Tibial artery (tissue), 4 donors: ENCODE measurements around the gene RBM15.

Experiments used
- DNase-seq, 2 donors: peaks; one replicate each; pipeline ENCODE4 v3.0.0-alpha.2; 2019
- H3K27ac ChIP-seq, 2 donors: fragments of 200-600 bp; sonication (generic) in 1 of 2; 1 replicate in 1 of 2; 2 replicates in 1 of 2; pipeline ENCODE4 v1.5.1; 2018 to 2019; ENCODE audit warnings: mild to moderate bottlenecking in 1 of 2
- H3K27me3 ChIP-seq, 2 donors: fragments of 200-600 bp; sonication (generic) in 1 of 2; one replicate each; pipeline versions ENCODE4 v1.5.1 to v1.6.0; 2016 to 2019
- H3K36me3 ChIP-seq, 3 donors: fragments of 200-600 bp; sonication (generic) in 2 of 3; one replicate each; pipeline ENCODE4 v1.5.1; 2016 to 2019; ENCODE audit warnings: mild to moderate bottlenecking in 2 of 3
- H3K4me1 ChIP-seq, 4 donors: fragments of 200-600 bp; sonication (generic) in 2 of 4; 1 replicate in 3 of 4; 2 replicates in 1 of 4; pipeline ENCODE4 v1.5.1; 2016 to 2019
- H3K4me3 ChIP-seq, 2 donors: fragments of 200-600 bp; sonication (generic) in 1 of 2; 1 replicate in 1 of 2; 2 replicates in 1 of 2; pipeline ENCODE4 v1.5.1; 2018 to 2019; ENCODE audit warnings: mild to moderate bottlenecking in 2 of 2
- H3K9me3 ChIP-seq, 3 donors: fragments of 200-600 bp; sonication (generic) in 1 of 3; one replicate each; pipeline ENCODE4 v1.5.1; 2016 to 2019
- intact Hi-C: fragments of 100-400 bp; cut with DNase I; formaldehyde crosslinking; loops from one replicate; pipeline ENCODE4 v1.15.0; 2023; ENCODE audit warnings: low total_unique reads
- TF ChIP-seq, protein P1 (sequence below), 2 experiments: fragments of 200-600 bp in 1 of 2; fragments of 450-650 bp in 1 of 2; IDR thresholded peaks; one replicate each; pipeline ENCODE4 v1.5.1; 2017 to 2019; ENCODE audit warnings: antibody characterized with exemption in 2 of 2, mild to moderate bottlenecking in 1 of 2, moderate library complexity in 1 of 2

The RBM15 gene

DNA sequence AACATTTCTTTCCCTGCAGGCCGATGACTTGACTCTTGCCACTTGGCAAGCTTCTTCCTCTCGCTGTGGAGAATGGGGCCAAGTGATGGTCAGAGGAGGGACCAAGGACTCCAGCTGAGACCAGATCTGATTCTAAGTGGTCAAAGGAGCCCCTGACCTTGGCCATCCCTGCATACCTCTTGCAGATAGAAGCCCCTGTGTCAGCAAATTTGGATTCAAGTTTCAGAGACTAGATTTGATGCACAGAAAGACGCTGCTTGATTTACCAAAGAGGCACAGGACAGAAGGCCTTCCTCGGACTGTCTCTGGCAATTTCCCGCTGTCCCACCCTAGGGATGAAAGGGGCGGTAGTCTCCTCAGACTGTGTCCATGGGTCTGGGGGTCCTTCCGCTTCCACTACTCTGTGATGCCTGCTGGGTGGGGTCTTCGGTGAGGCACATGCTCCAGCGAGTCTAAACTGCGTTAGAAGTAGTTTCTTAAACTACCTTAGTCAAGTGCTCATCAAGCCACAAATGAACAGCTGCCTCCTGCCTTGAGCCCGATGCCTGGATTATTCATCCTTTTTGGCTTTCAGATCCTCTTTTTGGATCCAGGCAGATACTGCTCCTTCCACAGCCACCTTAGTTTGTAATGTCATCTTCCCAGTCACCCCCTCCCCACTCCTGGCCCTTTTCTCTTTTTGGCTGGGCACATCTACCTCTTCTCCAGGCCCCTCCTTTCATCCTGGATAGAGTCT, 31.8 kb upstream of the RBM15 start:
- H3K4me3 ChIP-seq, result no peak overlapping the region
- no peaks in the 10 kb centered on the region for H3K9me3 ChIP-seq
- H3K4me1 ChIP-seq, result peaks cover 0 to 5% (median under 1%) of the 10 kb centered on the region in 4 donors
- no peak for DNase-seq
- TF ChIP-seq, protein P1, sequence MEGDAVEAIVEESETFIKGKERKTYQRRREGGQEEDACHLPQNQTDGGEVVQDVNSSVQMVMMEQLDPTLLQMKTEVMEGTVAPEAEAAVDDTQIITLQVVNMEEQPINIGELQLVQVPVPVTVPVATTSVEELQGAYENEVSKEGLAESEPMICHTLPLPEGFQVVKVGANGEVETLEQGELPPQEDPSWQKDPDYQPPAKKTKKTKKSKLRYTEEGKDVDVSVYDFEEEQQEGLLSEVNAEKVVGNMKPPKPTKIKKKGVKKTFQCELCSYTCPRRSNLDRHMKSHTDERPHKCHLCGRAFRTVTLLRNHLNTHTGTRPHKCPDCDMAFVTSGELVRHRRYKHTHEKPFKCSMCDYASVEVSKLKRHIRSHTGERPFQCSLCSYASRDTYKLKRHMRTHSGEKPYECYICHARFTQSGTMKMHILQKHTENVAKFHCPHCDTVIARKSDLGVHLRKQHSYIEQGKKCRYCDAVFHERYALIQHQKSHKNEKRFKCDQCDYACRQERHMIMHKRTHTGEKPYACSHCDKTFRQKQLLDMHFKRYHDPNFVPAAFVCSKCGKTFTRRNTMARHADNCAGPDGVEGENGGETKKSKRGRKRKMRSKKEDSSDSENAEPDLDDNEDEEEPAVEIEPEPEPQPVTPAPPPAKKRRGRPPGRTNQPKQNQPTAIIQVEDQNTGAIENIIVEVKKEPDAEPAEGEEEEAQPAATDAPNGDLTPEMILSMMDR (IDR thresholded peaks at IDR 0.05), result no peak
- no peaks in the 10 kb centered on the region for H3K36me3 ChIP-seq
- intact Hi-C loops, result no loop called here
- H3K27me3 ChIP-seq, result no peaks in the 10 kb centered on the region
- no peak overlapping the region for H3K27ac ChIP-seq

DNA sequence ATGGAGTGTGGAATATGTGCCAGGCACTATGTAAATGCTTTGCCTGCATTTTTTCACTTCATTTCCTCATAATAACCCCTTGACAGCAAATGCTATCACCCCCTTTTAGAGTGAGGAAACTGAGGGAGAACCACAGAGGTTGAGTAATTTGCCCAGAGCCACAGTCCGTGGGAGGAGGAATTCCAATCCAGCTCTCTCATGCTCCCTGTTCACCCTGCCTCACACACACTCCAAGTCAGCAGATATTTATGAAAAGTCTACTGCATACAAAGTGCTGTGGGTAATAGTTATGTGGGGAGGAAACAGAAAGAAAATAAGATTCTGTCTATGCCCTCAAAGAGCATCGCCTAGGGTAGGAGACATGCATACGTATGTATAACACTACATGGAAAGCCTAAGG, 30.9 kb upstream of the RBM15 start:
- TF ChIP-seq, protein P1 (IDR thresholded peaks at IDR 0.05), result no peak
- H3K36me3 ChIP-seq, result no peaks in the 10 kb centered on the region
- no peak for DNase-seq
- H3K27me3 ChIP-seq, result no peaks in the 10 kb centered on the region
- intact Hi-C loops, result no loop called here
- H3K27ac ChIP-seq, result no peak overlapping the region
- H3K4me3 ChIP-seq, result no peak overlapping the region
- no peaks in the 10 kb centered on the region for H3K9me3 ChIP-seq
- peaks cover 0 to 10% (median 3%) of the 10 kb centered on the region in 4 donors for H3K4me1 ChIP-seq

DNA sequence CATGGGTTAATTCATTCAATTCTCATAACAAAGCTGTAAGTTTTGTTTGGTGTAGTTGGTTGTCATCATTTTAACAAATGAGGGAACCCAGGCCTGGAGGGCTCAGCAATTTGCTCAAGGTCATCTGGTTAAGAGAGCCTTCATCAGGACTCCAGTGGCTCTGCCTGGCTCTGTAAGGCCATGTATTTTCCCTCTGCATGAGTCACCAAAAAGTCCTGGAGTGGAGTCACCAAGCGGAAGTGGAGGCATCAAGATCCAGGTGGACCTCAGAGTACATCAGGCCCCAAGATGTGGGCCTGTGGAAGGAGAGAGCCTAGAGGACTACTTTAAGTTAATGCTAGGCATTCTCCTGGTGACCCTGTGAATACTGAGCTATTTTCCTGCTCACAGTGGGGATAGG, 30.0 kb upstream of the RBM15 start:
- Histone ChIP-seq H3K27ac (no peak overlapping the region), H3K27me3 (no peaks in the 10 kb centered on the region), H3K9me3 (no peaks in the 10 kb centered on the region), H3K36me3 (no peaks in the 10 kb centered on the region), H3K4me3 (no peak overlapping the region), H3K4me1 (peaks cover 0 to 10% (median 3%) of the 10 kb centered on the region in 4 donors)
- intact Hi-C loops, result no loop called here
- no peak for DNase-seq
- TF ChIP-seq, protein P1 (IDR thresholded peaks at IDR 0.05), result no peak

DNA sequence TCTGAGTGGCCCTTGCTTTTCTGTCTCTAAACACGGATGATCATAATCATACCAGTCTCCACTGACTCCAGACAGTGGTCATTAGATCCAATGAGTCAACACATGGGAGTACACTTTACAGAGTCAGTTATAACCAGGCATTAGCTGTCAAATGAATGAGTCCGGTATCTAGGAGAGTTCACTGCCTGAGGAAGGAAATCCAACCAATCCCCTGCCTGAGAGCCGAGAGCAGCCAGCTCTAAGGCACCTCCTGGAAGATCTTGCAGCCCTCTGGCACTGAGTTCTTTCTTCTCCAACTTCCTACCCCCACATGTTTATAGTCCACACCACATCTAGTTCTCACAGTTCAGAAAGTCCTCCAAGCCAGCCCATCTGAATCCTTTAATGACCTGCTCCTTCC, 29.4 kb upstream of the RBM15 start:
- Histone ChIP-seq H3K4me3 (no peak overlapping the region), H3K27me3 (no peaks in the 10 kb centered on the region), H3K36me3 (no peaks in the 10 kb centered on the region), H3K9me3 (no peaks in the 10 kb centered on the region), H3K27ac (no peak overlapping the region), H3K4me1 (peaks cover 0 to 10% (median 3%) of the 10 kb centered on the region in 4 donors)
- intact Hi-C loops, result loop anchor here (5.0 kb wide), 1 partner anchor 148 kb away; no protein-coding TSS in a partner anchor
- no peak for DNase-seq
- TF ChIP-seq, protein P1 (IDR thresholded peaks at IDR 0.05), result no peak

DNA sequence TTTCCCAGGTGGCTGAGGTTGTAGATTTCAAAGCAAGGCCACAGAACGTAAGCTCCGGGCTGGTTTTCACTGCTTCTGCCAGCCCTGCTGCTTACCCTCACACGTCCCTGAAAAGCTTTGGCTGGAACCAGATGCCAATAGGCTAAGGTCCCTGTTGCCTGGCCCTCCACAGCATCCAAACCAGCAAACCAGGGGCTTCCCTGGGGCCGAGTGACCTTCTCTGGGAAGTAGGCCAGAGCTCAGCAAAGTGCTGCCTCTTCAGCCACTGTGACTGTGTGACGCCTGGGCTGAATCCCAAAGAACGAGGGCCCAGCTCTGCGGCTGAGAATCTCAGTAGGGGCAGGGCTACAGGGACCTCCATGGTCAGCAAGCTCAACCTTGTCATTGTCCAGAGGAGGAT, 28.9 kb upstream of the RBM15 start:
- TF ChIP-seq, protein P1 (IDR thresholded peaks at IDR 0.05), result no peak
- DNase-seq, result no peak
- peaks cover 0 to 10% (median 3%) of the 10 kb centered on the region in 4 donors for H3K4me1 ChIP-seq
- H3K4me3 ChIP-seq, result no peak overlapping the region
- intact Hi-C loops, result loop anchor here (5.0 kb wide), 1 partner anchor 147 kb away; no protein-coding TSS in a partner anchor
- H3K27me3 ChIP-seq, result no peaks in the 10 kb centered on the region
- no peaks in the 10 kb centered on the region for H3K36me3 ChIP-seq
- no peaks in the 10 kb centered on the region for H3K9me3 ChIP-seq
- no peak overlapping the region for H3K27ac ChIP-seq
